ENCODE measurements around the gene WNT9A.

WNT9A gene

DNA sequence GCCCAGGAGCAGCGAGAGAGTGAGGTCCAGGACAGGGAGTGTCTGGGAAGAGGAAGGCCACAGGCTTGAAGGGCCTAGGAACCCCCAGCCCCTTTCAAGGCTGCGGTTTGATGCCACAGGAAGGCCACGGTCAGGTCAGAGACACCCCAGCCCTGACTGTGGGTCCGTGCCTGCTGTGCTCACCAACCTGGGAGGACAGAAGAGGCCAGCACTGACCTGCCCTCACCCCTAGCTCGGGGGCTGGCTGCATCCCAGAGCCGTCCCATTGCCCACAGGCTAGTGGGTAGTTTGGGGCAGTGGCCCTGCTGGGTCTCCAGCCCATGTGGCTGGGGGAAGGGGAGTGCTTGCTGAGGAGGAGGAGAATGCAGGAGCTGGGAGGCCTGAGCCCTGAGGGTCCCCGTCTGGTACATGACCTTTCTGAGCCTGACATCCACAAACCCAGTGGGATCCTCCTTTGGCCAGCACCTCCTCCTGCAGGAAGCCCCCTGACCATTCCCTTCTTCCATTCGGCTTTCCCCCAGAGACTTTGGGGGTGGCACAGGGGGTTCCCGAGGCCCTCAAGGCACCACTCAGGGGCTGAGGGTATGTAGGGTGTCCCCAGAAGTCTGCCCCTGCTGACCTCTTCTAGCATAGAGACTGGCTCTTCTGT is 54.3 kb downstream of the WNT9A start:
- TF ChIP-seq POLR2A (IDR thresholded peaks at IDR 0.05; ENCODE audit: low read depth, low read length) = no peak
- TF ChIP-seq TAF1 (IDR thresholded peaks at IDR 0.05; ENCODE audit: borderline replicate concordance, low read depth, low read length) = no peak
- TF ChIP-seq POLR2AphosphoS5 (IDR thresholded peaks at IDR 0.05; ENCODE audit: low read depth, low read length) = no peak
- DNase-seq (ENCODE audit: insufficient read length) (no peak), FAIRE-seq (no peak)

DNA sequence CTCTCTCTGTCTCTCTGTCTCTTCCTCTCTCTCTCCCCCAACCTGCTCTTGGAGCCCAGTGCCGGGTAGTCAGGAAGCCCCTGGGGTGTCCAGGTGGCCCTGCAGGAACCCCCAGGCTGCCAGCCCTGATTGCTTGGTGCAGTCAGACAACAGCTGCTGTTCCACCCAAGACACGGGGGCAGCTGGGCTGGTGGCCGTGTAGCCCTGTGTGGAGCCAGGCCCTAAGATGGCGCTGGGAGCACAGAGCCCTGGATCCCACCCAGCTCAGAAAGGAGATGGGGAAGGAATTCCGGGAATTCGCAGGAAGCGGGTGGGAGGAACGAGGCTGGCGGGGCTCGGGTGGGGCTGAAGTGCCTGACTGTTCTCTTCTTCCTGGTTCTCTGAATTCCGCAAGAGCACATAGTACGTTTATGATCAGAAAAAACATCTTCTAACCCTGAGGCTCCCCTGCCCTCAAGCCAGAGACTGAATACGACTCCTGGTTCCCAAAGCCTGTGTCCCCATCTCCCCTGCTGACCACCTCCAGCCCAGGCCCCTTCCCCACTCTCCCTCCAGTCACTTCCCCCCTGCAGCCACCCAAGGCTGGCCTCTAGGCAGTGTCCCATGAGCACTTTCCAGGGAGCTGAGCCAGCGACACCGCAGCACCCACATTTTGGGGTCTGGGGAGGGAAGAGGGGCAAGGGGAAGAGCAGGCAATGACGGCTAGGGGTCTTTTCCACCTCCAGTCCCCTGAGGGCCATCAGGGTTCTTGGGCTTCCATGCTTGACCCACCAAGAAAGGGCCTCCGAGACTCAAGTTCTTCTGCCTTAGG is 55.0 kb downstream of the WNT9A start:
- TF ChIP-seq POLR2A (IDR thresholded peaks at IDR 0.05; ENCODE audit: low read depth, low read length) = no peak
- FAIRE-seq = no peak
- DNase-seq (ENCODE audit: insufficient read length) = no peak

DNA sequence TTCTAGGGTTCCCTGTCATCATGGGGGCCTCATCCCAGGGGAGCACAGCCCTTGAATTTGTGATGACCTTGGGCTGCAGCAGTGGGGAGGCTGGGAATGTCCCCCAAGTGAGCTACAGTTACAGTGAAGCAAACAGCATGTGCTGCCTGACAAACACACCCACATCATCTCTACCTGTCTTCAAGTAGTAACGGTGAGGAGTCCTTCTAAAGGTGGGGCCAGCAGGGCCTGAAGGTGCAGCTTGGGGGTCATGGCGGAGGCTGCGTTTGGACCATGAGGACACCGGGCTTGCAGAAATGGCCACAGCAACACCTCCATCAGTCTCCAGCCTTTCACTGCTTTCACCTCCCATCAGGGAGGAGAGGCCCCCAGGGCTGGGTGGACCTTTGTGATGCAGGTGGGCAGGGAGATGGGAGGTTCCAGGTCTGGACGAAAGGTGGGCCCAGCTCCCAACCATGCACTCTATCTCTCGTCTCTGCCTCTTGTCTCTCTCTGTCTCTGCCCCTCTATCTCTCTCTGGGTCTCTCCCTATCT is 55.7 kb downstream of the WNT9A start:
- DNase-seq (ENCODE audit: insufficient read length) (peak; percentile 10), FAIRE-seq (no peak)
- TF ChIP-seq POLR2AphosphoS5 (IDR thresholded peaks at IDR 0.05; ENCODE audit: low read depth, low read length) = no peak
- no peak for TF ChIP-seq POLR2A (IDR thresholded peaks at IDR 0.05; ENCODE audit: low read depth, low read length)
- TF ChIP-seq TAF1 (IDR thresholded peaks at IDR 0.05; ENCODE audit: borderline replicate concordance, low read depth, low read length) = no peak

DNA sequence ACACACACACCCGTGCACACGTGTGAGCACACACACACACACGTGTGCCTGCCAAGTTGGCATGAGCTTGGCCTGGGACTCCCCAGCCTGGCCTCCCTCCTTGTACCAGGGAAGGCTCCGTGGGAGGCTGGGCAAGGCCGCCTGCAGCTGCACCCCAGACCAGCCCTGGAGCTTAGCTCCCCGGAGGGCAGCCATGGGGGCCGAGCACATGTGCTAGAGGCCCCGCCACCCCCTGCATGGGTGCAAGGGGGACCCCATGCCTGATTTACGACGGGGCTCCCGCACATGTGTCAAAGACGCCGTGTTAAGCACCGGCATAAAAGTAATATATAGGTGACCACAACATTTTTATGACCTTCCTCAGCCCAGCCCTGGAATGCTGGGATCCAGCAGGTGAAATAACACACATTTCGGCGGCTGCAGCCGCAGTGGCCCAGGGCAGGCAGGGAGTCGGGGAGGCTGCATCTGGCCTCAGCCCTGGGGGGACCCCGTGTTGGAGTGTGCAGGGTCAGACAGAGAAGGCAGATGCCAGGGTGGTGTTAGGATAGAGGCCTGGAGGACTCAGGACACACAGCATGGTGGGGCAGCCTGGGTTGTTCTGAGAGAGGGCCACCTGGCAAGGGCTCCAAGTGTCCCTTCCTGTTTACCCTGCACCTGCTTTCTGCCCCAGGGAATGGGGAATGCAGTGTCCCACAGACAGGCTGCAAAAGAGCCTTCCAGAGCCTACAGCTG is 56.3 kb downstream of the WNT9A start:
- no peak for TF ChIP-seq POLR2AphosphoS5 (IDR thresholded peaks at IDR 0.05; ENCODE audit: low read depth, low read length)
- TF ChIP-seq TAF1 (IDR thresholded peaks at IDR 0.05; ENCODE audit: borderline replicate concordance, low read depth, low read length) = no peak
- TF ChIP-seq POLR2A (IDR thresholded peaks at IDR 0.05; ENCODE audit: low read depth, low read length) = no peak
- DNase-seq (ENCODE audit: insufficient read length) (peak; percentile 12), FAIRE-seq (no peak)

DNA sequence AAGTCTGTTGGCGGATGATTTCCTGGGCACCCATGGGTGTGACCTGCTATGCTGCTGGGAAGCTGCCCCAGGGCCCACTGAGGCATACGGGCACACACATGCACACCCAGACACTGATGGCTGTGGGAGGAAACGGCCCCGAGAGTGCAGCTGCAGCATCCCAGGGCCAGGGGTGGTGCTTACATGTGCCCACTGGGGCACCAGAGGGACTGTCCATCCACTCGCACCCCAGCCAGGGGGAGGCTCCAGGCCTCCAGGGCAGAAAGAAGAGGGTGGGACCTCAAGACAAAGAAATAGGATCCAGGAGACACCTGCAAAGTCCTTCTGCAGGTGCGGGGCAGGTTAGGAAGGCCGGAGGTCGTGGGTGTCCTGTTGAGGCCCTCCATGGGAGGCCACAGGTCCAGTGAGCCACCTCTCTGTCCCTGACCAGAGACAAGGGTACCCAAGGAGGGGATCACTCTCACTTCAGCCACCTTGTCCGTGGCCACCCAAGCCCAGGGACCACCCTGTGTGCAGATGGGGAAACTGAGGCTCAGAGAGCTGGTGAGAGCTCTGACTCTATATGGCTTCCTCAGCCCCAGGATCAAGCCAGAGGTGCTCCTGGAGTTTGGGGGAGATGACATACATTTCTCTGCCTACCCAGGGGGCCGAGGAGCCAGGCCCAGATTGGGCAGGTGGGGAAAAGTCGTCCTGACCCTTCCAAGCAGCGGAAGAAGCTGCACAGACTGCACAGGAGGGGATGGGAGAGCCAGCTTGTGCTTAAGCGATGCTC is 57.1 kb downstream of the WNT9A start:
- FAIRE-seq (no peak), DNase-seq (ENCODE audit: insufficient read length) (no peak)
- TF ChIP-seq POLR2A (IDR thresholded peaks at IDR 0.05; ENCODE audit: low read depth, low read length) = no peak
- no peak for TF ChIP-seq POLR2AphosphoS5 (IDR thresholded peaks at IDR 0.05; ENCODE audit: low read depth, low read length)
- no peak for TF ChIP-seq TAF1 (IDR thresholded peaks at IDR 0.05; ENCODE audit: borderline replicate concordance, low read depth, low read length)

DNA sequence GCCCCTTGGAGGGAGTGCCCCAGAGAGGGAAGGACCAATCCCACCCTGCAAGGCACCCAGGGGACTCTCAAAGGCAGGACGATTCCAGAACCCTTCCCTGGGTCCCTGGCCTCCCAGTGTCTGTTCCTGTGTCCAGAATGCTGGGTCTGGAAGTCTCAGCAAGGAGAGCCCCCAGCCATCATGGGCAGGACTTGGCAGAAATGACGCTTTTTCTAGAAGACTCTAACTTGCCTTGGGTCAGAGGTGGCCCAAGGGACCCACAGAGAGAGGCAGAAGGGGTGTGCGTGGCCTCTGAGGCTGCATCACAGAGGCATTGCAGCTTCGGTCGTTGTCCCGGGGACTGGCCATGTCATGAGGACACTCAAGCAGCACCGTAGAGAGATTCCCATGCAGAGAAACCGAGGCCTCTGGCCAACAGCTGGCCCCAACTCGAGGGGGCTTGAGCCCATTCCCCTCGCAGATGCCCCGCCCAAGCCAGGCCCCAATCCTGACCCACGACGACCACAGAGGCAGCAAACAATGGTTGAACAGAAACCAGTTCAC is 57.8 kb downstream of the WNT9A start:
- no peak for TF ChIP-seq TAF1 (IDR thresholded peaks at IDR 0.05; ENCODE audit: borderline replicate concordance, low read depth, low read length)
- no peak for TF ChIP-seq POLR2AphosphoS5 (IDR thresholded peaks at IDR 0.05; ENCODE audit: low read depth, low read length)
- no peak for TF ChIP-seq POLR2A (IDR thresholded peaks at IDR 0.05; ENCODE audit: low read depth, low read length)
- FAIRE-seq (no peak), DNase-seq (ENCODE audit: insufficient read length) (no peak)

DNA sequence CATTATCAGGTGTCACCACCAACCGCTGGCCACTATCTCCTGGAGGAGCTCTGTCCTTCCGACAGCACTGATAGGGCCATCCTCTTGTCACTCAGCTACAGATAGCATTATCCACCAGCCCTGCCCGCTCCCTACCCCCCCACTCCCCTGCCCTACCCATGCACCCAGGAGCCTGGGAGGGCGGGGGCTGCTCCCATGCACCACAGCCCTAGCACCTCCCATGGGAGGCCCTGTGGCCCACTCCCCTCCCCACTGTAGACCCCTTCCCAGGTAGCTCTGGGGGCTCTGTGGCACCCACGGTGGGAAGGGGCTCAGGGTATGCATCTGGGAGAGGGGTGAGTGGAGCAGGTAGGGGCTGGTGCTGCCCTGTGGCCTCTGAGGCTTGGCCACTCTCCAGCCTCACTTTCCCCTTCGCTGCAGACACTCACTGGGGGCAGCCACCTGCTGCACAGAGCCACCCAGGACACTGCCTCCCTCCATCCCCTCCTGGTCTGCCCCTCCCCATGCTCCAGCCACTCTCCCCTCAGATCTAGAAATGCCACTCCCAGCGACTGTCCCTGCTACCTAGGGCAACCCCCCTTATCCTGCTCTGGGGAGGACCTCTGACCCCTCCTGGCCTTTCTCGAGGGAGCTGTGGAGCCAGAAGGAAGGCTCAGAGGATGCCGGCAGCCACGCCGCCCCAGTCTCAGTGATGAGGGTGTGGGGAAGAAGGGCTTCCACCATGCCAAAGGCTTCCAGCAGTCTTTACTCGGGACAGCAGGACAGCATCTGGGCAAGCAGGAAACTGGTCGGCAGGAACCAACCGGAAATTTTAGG is 58.5 kb downstream of the WNT9A start:
- no peak for TF ChIP-seq POLR2A (IDR thresholded peaks at IDR 0.05; ENCODE audit: low read depth, low read length)
- TF ChIP-seq TAF1 (IDR thresholded peaks at IDR 0.05; ENCODE audit: borderline replicate concordance, low read depth, low read length) = no peak
- no peak for TF ChIP-seq POLR2AphosphoS5 (IDR thresholded peaks at IDR 0.05; ENCODE audit: low read depth, low read length)
- no peak for FAIRE-seq
- DNase-seq (ENCODE audit: insufficient read length) = peak; percentile 12

DNA sequence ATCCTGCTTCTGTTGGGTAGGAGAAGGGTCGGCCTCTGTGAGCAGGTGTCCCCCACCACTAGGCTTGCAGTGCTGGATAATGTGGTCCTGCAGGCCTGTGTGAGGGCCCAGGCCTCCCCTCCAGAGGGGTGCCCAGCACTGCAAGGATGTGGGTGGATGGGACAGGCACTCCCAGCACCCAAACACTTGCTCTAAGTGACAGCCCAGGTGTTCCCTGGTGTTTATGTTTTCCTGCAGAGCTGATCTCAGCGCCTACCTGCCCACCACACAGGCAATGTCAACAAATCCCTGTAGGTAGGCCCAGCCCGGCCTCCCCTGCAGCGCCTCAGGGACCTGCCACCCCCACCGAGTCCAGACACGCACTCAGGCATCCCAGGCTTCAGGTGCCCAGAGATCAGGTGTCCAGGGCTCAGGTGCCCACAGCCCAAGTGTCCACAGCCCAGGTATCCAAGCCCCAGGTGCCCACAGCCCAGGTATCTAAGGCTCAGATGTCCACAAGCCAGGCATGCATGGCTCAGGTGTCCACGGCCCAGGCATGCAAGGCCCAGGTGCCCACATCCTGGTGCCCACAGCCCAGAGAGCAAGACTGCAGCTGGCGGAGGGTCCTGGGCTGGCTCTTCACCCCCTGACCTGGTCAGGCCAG is 59.2 kb downstream of the WNT9A start:
- no peak for TF ChIP-seq TAF1 (IDR thresholded peaks at IDR 0.05; ENCODE audit: borderline replicate concordance, low read depth, low read length)
- TF ChIP-seq POLR2AphosphoS5 (IDR thresholded peaks at IDR 0.05; ENCODE audit: low read depth, low read length) = no peak
- no peak for TF ChIP-seq POLR2A (IDR thresholded peaks at IDR 0.05; ENCODE audit: low read depth, low read length)
- FAIRE-seq (no peak), DNase-seq (ENCODE audit: insufficient read length) (peak; percentile 16)

DNA sequence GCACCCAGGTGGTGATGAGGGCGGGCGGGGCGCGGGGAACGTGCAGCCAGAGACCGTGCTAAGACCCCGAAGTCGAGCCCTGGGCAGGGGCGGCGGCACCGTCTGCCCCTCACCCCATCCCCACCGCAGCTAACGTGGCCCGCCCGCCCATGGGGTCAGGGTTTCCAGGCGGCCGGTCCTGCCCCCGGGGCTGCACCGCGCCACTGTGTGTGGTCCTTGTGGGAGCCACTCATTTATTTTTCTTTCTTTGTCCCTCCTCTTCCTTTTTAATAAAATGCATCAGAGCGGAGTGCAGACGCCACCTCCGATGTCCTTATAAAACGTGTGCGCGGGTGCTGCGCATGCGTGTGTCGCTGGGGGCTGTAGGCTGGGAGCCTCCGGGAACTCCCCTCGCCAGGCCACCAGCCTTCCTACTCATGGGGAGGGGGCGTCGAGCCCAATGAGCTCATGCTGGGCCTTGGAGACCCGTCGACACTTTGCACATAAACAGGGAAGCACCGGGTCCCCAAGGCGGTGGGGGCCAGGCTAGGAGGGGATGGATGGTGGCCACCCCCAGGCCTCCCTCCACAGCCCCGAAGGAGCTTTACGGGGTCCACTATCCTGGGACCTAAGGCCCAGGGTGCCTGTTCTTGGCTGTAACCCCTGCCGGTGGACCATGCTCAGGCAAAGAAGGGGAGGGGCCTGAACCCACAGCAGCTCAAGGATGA is 59.9 kb downstream of the WNT9A start:
- no peak for TF ChIP-seq POLR2A (IDR thresholded peaks at IDR 0.05; ENCODE audit: low read depth, low read length)
- TF ChIP-seq TAF1 (IDR thresholded peaks at IDR 0.05; ENCODE audit: borderline replicate concordance, low read depth, low read length) = no peak
- no peak for TF ChIP-seq POLR2AphosphoS5 (IDR thresholded peaks at IDR 0.05; ENCODE audit: low read depth, low read length)
- DNase-seq (ENCODE audit: insufficient read length) (peak; percentile 19), FAIRE-seq (no peak)
